PC-3 (cell line): ENCODE results near the gene ADARB2.

Source experiments
- EZH2 ChIP-seq: fragments of 300-600 bp; sonication (generic); IDR thresholded peaks from one replicate; pipeline ENCODE4 v1.6.1; 2017; ENCODE audit warnings: antibody characterized with exemption, mild to moderate bottlenecking, low read length; ENCODE audit not compliant: unreplicated experiment
- EZH2phosphoT487 ChIP-seq: fragments of 300-600 bp; sonication (generic); IDR thresholded peaks from 2 replicates; pipeline ENCODE4 v1.6.1; 2018; ENCODE audit warnings: mild to moderate bottlenecking, antibody characterized with exemption, low read length, borderline replicate concordance
- TF ChIP-seq, protein P1 (sequence below): fragments of 300-600 bp; sonication (generic); conservative IDR thresholded peaks from 2 replicates; pipeline ENCODE4 v1.5.1; 2017; ENCODE audit warnings: antibody characterized with exemption, low read depth, mild to moderate bottlenecking, low read length

DNA sequence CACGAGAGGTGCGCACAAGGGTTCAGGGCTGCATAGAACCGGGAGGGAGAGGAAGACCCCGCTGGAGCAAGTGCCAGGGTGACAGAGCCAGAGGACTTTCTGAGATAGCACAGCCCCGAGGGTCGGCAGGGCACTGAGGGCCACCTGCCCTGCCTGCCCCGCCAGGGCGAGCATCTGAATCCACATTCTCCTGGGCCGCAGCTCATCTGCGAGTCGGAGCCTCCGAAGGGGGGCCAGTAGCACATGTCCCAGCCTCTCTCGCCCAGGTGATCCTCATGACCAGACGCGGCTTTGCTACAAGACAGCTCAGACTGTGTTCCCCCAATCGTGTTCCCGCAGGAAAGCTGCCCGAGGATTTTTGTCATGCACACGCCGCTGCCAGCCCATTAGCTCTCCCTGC, 71.2 kb downstream of the ADARB2 start:
- no peak for TF ChIP-seq EZH2
- TF ChIP-seq, protein P1, sequence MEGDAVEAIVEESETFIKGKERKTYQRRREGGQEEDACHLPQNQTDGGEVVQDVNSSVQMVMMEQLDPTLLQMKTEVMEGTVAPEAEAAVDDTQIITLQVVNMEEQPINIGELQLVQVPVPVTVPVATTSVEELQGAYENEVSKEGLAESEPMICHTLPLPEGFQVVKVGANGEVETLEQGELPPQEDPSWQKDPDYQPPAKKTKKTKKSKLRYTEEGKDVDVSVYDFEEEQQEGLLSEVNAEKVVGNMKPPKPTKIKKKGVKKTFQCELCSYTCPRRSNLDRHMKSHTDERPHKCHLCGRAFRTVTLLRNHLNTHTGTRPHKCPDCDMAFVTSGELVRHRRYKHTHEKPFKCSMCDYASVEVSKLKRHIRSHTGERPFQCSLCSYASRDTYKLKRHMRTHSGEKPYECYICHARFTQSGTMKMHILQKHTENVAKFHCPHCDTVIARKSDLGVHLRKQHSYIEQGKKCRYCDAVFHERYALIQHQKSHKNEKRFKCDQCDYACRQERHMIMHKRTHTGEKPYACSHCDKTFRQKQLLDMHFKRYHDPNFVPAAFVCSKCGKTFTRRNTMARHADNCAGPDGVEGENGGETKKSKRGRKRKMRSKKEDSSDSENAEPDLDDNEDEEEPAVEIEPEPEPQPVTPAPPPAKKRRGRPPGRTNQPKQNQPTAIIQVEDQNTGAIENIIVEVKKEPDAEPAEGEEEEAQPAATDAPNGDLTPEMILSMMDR, result no peak
- TF ChIP-seq EZH2phosphoT487, result no peak
